ENCODE measurements around the gene AK1.
A peak's percentile ranks its signal among the peaks of the same experiment; 100 is the strongest.
"Not testable (repeated sequence)": the region's sequence is repeated elsewhere in the genome, so short reads cannot be mapped to it uniquely, and the experiment has no call there.

The AK1 gene

DNA sequence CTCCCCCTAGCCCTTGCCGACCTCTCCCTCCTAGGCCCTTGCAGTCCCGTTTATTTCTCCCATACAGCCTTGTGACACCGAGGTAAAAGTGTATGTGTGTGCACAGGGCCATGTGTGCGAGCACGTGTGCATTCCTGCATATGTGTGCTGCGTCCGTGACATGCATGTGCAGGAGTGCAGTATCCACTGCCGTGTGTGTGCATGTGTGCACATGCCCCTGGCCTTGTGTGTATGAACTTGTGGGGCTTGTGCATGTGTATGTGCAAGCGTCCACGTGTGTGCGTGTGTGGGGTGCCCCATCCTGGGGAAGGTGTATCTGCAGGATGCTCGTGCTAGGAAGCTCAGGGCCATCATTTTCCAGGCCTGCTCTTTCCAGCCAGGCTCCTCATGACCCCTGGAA lies 6.6 kb downstream of the AK1 start:
- DNase-seq (ENCODE audit: extremely low read depth, low read depth): no peak
- TF ChIP-seq, protein P1, sequence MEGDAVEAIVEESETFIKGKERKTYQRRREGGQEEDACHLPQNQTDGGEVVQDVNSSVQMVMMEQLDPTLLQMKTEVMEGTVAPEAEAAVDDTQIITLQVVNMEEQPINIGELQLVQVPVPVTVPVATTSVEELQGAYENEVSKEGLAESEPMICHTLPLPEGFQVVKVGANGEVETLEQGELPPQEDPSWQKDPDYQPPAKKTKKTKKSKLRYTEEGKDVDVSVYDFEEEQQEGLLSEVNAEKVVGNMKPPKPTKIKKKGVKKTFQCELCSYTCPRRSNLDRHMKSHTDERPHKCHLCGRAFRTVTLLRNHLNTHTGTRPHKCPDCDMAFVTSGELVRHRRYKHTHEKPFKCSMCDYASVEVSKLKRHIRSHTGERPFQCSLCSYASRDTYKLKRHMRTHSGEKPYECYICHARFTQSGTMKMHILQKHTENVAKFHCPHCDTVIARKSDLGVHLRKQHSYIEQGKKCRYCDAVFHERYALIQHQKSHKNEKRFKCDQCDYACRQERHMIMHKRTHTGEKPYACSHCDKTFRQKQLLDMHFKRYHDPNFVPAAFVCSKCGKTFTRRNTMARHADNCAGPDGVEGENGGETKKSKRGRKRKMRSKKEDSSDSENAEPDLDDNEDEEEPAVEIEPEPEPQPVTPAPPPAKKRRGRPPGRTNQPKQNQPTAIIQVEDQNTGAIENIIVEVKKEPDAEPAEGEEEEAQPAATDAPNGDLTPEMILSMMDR (IDR thresholded peaks at IDR 0.05; ENCODE audit: low read depth, low read length): no peak

DNA sequence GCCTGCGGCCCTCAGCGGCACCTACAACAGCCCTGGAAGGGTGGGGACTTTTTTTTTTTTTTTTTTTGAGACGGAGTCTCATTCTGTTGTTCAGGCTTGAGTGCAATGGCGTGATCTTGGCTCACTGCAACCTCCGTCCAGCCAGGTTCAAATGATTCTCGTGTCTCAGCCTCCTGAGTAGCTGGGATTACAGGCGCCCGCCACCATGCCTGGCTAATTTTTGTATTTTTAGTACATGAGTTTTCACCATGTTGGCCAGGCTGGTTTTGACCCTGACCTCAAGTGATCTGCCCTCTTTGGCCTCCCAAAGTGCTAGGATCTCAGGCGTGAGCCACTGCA lies 7.4 kb downstream of the AK1 start:
- not testable (repeated sequence) for DNase-seq (ENCODE audit: extremely low read depth, low read depth)

DNA sequence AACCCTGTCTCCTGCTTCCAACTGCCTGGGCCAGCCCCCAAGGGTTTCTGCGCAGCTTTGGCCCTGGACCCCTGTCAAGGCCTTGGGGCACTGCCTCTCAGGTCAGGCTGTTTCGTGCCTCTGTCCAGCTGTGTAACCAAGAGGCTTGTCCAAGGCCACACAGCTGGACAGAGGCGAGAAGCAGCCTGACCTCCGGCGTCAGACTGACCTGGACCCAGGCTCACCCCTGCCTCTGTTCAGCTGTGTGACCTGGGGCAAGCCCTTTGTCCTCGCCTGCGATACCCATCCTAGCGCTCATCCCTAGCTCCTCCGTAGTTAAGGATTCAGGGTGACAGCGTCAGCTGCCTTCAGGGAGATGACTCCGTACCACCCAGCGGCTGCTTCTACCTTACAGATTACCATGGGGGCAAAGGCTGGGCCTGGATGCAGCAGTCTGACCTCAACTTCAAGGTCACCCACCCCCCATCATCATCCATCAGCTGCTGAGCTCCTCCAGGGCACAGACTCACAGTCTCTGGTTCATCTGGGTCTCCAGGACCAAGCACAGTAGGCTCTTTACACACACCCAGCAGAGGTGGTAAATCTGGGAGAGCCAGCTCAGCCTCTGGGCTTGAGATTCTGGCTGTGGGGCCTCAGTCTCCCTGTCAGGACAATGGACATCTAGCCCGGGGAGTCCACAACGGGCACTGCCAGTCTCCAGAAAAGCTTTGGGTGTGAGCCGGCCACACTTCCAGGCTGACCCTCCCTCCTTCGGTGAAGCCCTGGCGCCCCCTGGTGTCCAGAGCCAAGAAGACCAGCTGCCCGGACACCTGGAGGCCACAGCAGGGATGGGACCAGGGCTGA lies 7.9 kb downstream of the AK1 start:
- TF ChIP-seq, protein P1 (IDR thresholded peaks at IDR 0.05; ENCODE audit: low read depth, low read length): peak; percentile 91
- peak; percentile 42 for DNase-seq (ENCODE audit: extremely low read depth, low read depth)

DNA sequence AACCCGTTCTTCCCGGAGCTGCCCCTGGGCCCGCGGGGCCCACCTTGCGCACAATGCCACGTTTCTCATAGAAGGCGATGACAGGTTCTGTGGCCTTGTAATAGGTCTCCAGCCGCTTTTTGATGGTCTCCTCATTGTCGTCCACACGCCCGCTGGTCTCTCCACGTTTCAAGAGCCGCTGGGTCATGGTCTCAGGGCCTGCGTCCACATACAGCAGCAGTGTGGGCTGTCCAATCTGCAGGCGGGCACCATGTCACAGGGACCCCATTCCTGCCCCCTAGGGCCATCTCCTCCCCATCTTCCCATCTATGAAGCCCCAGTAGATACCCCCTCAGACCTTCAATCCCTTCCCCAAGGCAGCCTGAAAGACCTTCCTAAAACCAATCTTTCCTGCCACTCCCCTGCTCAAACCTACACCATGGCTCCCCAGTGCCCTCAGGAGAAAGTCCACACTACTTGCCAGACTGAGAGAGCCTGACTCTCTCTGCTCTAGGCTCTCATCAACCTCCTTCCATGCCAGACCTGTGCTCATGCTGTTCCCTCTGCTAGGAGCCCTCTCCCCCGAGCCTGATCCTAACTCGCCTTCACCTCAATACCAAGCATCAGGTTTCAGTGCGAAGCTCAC lies 9.1 kb downstream of the AK1 start:
- no peak for DNase-seq (ENCODE audit: extremely low read depth, low read depth)

DNA sequence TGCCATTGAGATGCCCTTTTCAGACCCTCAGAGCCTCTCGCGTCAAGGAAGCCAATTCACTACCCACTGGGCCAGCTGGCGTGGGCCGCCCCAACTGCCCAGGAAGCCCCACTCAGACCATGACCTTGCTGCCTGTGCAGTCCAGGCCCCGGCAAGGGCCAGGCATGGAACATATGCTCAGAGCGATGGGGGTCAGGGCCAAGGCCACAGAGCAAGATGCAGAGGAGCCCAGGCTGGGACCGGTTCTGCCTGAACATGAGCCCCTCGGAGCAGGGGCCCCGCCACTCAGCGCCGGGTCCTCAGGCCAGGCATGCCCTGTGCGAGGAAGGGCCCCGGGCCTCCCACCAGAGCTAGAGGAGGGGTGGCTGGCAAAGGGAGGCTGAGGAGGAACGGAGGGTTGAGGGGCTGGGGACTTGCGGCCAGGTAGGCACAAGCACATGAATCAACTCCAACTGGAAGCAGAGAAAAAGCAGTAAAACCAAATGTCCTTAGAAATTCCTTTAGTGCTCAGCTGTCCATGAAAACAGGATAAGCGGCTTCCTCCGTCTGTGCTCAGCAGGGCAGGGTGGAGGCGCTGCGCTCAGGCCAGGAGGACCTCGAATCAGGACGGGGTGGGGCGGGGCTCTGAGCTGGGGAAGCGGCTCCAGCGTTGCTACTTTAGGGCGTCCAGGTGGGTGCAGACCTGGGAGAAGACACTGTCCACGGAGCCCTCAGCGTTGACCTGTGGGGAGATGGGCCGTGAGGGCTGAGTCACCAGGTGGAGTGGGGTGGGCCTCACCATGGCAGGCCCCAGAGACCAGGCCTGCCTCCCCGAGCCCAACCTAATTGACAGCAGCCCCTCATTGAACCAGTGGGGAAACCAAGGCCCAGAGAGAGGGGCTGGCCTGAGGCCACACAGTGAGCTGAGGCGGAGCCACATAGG lies 9.9 kb downstream of the AK1 start:
- TF ChIP-seq, protein P1 (IDR thresholded peaks at IDR 0.05; ENCODE audit: low read depth, low read length): no peak
- DNase-seq (ENCODE audit: extremely low read depth, low read depth): no peak

More for the DNA sequence above, 9.1 kb downstream of the AK1 start:
- TF ChIP-seq, protein P1 (IDR thresholded peaks at IDR 0.05; ENCODE audit: low read depth, low read length): no peak

DNA sequence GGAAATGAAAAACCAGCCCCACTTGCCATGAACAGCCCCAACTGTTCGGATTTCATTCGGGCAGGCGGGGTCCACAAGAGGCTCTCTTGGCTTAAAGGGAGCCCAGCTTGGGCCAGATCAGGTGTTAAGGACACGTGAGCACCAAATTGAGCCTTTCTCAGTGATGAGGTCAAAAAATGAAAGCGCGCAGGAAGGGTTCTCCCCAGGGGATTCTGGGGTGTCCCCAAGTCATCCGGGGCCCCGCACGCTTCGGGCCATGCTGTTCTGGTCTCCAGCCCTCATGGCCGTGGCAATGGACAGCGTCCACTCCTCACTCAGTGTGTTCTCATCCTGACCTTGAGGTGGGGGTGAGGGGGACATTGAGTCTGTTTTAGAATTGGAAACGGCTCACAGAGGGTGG lies 10.9 kb downstream of the AK1 start:
- TF ChIP-seq, protein P1 (IDR thresholded peaks at IDR 0.05; ENCODE audit: low read depth, low read length): no peak
- no peak for DNase-seq (ENCODE audit: extremely low read depth, low read depth)

DNA sequence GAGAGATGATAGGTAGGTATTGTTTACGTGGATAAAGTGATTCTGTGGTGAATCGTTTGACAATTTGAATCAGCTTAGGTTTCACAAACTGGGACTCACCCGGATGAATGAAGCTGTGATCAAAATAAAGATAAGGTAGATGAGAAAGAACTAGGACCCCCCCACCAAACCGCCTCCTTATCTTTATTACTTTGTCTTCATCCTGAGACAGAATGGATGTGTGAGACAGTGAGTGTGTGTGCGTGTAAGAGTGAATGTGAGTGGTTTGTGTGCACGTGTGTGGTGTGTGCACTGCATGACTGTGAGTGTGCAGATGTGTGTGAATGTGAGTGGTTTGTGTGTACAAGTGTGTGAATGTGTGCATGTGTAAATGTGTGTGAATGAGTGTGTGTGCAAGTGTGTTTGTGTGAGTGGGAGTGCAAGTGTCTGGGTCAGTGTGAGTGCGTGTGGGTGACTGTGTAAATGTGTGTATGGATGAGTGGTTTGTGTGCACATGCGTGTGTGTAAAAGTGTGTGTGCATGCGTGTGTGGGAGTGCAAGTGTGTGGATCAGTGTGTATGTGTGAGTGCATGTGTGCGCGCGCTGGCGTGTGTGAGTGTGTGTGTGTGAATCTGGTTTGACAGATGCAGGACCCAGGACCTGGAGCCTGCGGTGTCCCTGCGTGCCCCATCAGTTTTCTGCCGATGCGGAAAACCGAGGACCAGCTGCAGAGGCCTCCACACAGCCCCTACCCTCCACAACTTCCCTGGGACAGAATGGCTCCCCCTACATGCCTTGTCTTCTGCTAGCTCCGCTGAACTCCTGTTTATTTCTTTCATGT lies 11.6 kb downstream of the AK1 start:
- TF ChIP-seq, protein P1 (IDR thresholded peaks at IDR 0.05; ENCODE audit: low read depth, low read length): no peak
- no peak for DNase-seq (ENCODE audit: extremely low read depth, low read depth)
